Posterior cingulate gyrus (tissue), 11 donors: Measurements from ENCODE around the gene FHIT.
A peak's percentile ranks its signal among the peaks of the same experiment; 100 is the strongest.
"Not testable (repeated sequence)": the region's sequence is repeated elsewhere in the genome, so short reads cannot be mapped to it uniquely, and the experiment has no call there.

Experiments used
- DNase-seq, 10 donors: peaks; one replicate each; pipeline versions ENCODE4 v3.0.0 to v3.0.0-alpha.2; 2020 to 2021; ENCODE audit warnings: mixed read lengths in 3 of 10
- intact Hi-C: fragments of 100-400 bp; cut with DNase I; formaldehyde crosslinking; loops from one replicate; pipeline ENCODE4 v1.15.1; 2023

FHIT gene

GRCh38 chr3:61066222-61066621 is 185.0 kb downstream of the FHIT start:
- intact Hi-C loops, DNase-seq: not testable (repeated sequence)

- intact Hi-C loops: no loop called here
- no peak for DNase-seq
These were observed 185.7 kb downstream of the FHIT start for GRCh38 chr3:61065451-61066011.

DNA sequence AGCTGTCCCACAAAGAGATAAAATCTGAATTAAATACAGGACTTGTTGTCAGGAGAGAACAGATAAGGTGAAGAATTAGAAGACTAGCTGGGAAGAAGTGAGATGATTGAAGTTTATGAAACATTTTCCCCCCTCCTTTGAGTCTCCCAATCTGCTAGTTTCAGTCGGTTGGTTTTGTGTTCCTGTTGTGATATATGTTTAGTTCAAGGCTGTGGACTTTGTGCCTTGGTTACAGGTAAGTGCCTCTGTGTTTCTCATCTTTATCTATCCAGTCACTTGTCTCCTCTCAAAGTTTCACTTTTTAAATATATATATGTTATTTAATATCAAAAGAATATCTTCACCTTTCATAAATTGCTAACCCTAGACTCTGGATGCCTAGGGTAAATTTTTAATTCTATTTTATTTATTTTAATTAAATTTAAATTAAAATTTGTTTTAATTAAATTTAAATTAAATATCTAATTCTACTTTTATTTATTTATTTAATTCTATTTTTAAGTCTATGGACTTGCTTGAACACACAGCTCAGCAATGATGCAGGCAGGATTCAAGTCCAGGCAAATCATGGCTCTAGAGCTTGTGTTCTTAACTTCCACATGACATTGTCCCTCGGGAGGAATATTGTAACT is 190.0 kb downstream of the FHIT start:
- no peak for DNase-seq
- intact Hi-C loops: no loop called here

DNA sequence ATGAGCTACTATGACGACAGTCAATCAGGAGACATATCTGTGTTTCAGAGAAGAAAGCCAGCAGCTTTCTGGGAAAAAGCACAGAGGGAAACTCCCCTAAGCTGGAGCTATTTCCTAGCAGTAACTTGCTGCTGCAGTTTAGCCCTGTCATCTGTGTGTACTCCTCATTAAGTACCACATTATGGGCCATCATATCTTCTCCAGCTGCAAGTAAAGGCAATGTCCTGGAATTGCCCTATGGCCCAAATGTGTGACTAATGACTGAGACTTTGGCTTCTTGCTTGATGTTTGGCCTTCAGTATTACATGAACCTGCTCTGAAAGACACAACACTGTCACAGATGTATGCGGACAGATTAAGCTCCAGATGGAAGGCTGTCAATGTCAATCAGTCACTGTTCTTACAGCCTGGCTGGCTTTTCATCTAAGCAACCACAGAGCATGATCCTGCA is 190.8 kb downstream of the FHIT start:
- no peak for DNase-seq
- intact Hi-C loops: no loop called here

DNA sequence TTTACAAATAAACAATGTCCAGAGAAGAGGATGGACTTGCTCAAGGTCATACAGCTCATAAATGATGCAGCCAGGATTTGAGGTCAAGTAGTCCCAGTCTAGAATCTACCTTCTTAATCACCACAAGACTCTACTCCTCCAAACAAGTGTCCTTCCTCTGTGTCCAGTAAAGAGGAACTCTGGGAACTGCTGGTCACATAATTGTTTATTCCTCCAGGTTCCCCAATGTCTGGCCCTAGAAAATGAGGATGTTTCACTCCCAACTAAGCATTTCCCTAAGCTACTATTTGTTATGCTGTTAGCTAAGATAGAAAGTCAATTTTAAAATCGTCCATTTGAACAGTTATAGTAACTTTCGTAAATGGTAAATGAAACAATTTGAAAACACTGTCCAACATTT is 192.4 kb downstream of the FHIT start:
- intact Hi-C loops: no loop called here
- no peak for DNase-seq

DNA sequence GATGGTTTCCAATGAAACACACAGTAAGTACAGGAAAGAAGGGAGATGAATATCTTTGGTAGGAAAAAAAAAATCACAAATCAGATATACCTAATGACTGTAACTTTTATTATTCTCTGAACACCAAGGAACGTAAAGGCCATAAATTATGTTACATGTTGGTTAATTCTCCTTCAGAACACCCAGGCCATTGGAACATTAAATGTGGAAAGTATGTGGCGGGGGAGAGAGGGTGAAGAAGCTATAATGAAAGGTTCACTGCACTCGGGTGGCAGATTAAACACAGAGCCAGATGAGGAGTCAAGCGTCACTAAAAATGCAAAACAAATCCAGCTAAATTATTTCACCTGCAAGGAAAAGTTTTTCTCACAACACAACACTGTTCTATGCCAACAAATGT is 193.8 kb downstream of the FHIT start:
- intact Hi-C loops: no loop called here
- DNase-seq: no peak

GRCh38 chr3:61055447-61055846 is 195.8 kb downstream of the FHIT start:
- DNase-seq: no peak
- intact Hi-C loops: no loop called here

- no peak for DNase-seq
- intact Hi-C loops: no loop called here
These were observed 197.3 kb downstream of the FHIT start for GRCh38 chr3:61053781-61054496.

DNA sequence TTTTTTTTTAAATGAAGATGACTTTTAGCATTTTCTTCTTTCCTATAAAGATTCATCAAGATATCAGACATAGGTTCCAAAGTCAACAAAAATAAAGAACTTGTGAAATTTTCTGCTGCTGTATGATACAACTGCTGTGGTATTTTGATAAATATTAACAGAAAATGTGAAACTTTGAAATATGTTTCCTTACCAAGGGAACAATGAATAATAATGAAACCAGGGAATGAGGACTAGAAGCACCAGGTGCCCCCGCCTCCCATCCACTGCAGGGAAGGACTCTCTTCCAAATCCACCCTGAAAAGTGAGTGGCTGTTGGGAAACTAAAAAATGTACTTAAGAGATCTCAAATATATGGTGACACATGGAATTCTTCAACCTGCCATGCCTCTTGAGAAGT is 198.4 kb downstream of the FHIT start:
- intact Hi-C loops: no loop called here
- no peak for DNase-seq

DNA sequence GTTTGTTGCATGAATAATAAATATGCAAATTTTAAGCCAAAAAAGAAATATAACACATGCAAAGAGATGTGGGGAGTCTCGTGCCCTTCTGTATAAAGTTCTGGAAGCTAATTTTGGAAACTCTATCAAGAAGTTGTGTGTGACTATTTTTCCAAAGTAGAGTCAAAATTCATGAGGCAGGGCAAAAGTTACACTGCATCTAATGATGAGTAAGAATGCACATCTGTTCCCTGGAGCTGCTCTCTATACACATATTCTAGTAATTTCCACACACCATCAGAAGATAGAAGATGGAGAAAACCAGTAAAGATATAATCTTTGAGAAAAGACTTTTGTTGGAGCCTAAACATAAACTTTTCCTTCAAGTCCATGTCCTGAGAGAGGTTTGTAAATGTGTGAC is 199.6 kb downstream of the FHIT start:
- DNase-seq: no peak
- intact Hi-C loops: no loop called here

DNA sequence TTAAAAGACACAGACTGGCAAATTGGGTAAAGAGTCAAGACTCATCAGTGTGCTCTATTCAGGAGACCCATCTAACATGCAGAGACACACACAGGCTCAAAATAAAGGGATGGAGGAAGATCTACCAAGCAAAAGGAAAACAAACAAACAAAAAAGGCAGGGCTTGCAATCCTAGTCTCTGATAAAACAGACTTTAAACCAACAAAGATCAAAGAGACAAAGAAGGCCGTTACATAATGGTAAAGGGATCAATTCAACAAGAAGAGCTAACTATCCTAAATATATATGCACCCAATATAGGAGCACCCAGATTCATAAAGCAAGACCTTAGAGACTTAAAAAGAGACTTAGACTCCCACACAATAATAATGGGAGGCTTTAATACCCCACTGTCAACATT is 206.1 kb downstream of the FHIT start:
- intact Hi-C loops, DNase-seq: not testable (repeated sequence)

GRCh38 chr3:61043156-61043555 is 208.1 kb downstream of the FHIT start:
- DNase-seq: peak in 2 of 10 donors; percentile 67 to 70
- intact Hi-C loops: no loop called here

GRCh38 chr3:61040618-61041017 is 210.6 kb downstream of the FHIT start:
- DNase-seq: no peak
- intact Hi-C loops: no loop called here

- intact Hi-C loops: no loop called here
- DNase-seq: no peak
These were observed 215.7 kb downstream of the FHIT start for GRCh38 chr3:61035573-61035972.

DNA sequence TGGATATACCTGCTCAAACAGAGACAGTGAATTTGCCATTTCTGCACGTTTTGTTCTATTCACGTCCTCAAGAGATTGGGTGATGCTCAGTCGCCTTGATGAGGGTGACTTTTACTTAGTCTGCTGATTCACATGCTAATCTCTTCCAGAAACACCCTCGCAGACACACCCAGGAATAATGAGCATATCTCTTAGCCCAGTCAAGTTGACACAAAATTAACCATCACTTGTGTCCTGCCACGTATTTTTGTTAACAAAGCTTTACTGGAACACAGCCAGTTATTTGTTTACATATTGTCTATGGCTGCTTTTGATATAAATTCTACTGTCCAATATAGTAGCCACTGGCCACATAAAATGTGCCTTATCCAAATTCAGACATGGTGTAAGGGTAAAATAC is 218.3 kb downstream of the FHIT start:
- DNase-seq: no peak
- intact Hi-C loops: no loop called here

- intact Hi-C loops: no loop called here
- DNase-seq: no peak
These were observed 219.7 kb downstream of the FHIT start for GRCh38 chr3:61031503-61031902.

DNA sequence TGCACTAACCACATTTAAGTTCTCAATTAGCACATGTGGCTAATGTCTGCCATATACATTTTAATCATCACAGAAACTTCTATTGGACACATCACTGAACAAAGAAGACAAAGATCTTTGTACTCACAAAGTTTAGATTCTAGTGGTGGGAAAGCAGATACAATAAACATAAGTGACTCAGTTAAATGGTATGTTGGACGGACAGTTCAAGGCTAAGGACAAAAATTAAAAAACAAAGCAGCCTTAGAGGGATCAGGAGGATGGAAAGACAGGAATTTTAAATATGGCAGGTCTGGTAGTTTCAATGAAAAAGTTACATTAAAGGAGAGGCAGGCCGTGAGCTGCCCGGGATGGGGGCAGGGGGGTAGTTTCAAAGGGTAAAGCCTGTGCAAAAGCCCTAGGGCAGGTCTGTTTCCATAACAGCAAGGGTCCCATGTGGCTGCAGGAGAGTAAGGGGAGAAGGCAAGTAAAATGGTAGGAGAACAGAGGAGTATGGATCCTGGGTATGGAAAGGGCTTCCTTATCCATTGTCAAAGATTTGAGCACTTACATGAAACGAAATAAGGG is 220.7 kb downstream of the FHIT start:
- intact Hi-C loops: no loop called here
- no peak for DNase-seq

GRCh38 chr3:61029194-61029593 is 222.1 kb downstream of the FHIT start:
- no peak for DNase-seq
- intact Hi-C loops: no loop called here

- intact Hi-C loops: no loop called here
- no peak for DNase-seq
These were observed 232.4 kb downstream of the FHIT start for GRCh38 chr3:61018807-61019206.

DNA sequence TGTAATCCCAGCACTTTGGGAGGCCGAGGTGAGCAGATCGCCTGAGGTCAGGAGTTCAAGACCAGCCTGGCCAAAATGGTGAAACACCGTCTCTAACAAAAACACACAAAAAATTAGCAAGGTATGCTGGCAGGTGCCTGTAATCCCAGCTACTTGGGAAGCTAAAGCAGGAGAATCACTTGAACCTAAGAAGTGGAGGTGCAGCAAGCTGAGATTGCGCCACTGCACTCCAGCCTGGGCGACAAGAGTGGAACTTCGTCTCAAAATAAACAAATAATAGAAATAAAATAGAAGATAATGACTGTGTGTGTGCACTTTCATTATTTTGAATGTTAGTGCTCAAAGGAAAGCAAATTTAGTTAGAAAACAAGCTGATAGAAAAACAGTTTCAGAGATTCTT is 234.2 kb downstream of the FHIT start:
- intact Hi-C loops, DNase-seq: not testable (repeated sequence)

- no peak for DNase-seq
- intact Hi-C loops: no loop called here
These were observed 235.4 kb downstream of the FHIT start for GRCh38 chr3:61015859-61016258.

DNA sequence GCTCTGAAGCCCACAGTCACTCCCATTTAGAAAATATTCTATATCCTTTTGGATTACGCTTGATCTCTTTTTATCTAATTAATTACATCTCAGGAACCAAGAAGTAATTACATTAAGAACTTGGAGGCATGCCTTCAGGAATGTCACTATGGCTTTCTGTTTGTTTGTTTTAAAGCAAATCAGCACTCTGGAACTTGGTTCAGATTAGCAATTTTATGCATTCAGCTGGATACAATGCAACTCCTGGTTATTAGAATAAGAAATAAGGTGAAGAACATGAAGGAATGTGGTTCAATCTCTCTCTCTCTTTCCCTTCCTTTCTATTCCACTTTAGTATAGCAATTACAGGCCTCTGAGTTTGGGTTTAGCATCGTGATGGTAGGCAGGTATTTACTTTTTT is 235.8 kb downstream of the FHIT start:
- no peak for DNase-seq
- intact Hi-C loops: no loop called here
